Stomach (tissue), 9 donors: Measurements from ENCODE around the gene TRAM2. TPM values are rescaled to one million over a fixed set of nuclear protein-coding genes. Genes with fewer than 3 reads are reported as not detected.

Source experiments
- DNase-seq, 2 donors: peaks; one replicate each; pipeline versions ENCODE4 v3.0.0 to v3.0.0-alpha.2; 2013 to 2019
- H3K27ac ChIP-seq, 5 donors: fragments of 200-600 bp in 4 of 5; sonication (generic) in 4 of 5; one replicate each; pipeline ENCODE4 v1.5.1; 2013 to 2019; ENCODE audit warnings: mild to moderate bottlenecking in 1 of 5, moderate library complexity in 1 of 5
- H3K27me3 ChIP-seq, 3 donors: fragments of 200-600 bp; sonication (generic); one replicate each; pipeline ENCODE4 v1.5.1; 2017 to 2019; ENCODE audit warnings: mixed run types in 1 of 3
- H3K36me3 ChIP-seq, 4 donors: fragments of 200-600 bp; sonication (generic); 1 replicate in 3 of 4; 2 replicates in 1 of 4; pipeline ENCODE4 v1.5.1; 2016 to 2019
- H3K4me1 ChIP-seq, 4 donors: fragments of 200-600 bp; sonication (generic); one replicate each; pipeline ENCODE4 v1.5.1; 2016 to 2019
- H3K4me3 ChIP-seq, 4 donors: fragments of 200-600 bp; sonication (generic) in 3 of 4; one replicate each; pipeline ENCODE4 v1.5.1; 2016 to 2019; ENCODE audit warnings: mild to moderate bottlenecking in 1 of 4
- H3K9me3 ChIP-seq, 4 donors: fragments of 200-600 bp; sonication (generic); one replicate each; pipeline ENCODE4 v1.5.1; 2016 to 2019
- CTCF ChIP-seq, 7 experiments: fragments of 450-650 bp in 4 of 7; fragments of 200-600 bp in 3 of 7; sonication (generic) in 3 of 7; IDR thresholded peaks; one replicate each; pipeline ENCODE4 v1.5.1; 2016 to 2019; ENCODE audit warnings: antibody characterized with exemption in 7 of 7, control low read depth in 2 of 7, mild to moderate bottlenecking in 1 of 7
- EP300 ChIP-seq: sonication (generic); formaldehyde crosslinking; IDR thresholded peaks from one replicate; pipeline ENCODE4 v1.6.1; 2017; ENCODE audit warnings: antibody characterized with exemption
- POLR2A ChIP-seq, 4 donors: fragments of 450-650 bp; IDR thresholded peaks; one replicate each; pipeline ENCODE4 v1.6.1; 2016; ENCODE audit warnings: antibody characterized with exemption in 4 of 4, control low read depth in 2 of 4, mild to moderate bottlenecking in 1 of 4, moderate library complexity in 1 of 4
- POLR2AphosphoS5 ChIP-seq, 3 donors: sonication (generic); formaldehyde crosslinking; IDR thresholded peaks; one replicate each; pipeline ENCODE4 v1.6.1; 2016; ENCODE audit warnings: antibody characterized with exemption in 3 of 3
- WGBS, 5 donors: extraction: QIAGEN DNeasy Blood & Tissue Kit in 3 of 5; methylation state at CpG; one replicate each; pipeline versions ENCODE4 v1.1.5 to v1.1.7; 2013 to 2018; 5-methylcytosine and 5-hydroxymethylcytosine counted together
- intact Hi-C: fragments of 100-400 bp; cut with DNase I; formaldehyde crosslinking; loops from one replicate; pipeline ENCODE4 v1.15.1; 2023; ENCODE audit warnings: low total_unique reads
- polyA plus RNA-seq, 3 donors: library from polyadenylated mRNA; stranded (reverse); fragments of 200-250 nt; gene quantifications; one replicate each; pipeline ENCODE4 v1.2.3, GENCODE V29; 2013
- total RNA-seq, 5 donors: library from RNA; depleted of rRNA; stranded (reverse); fragments of >200 nt; gene quantifications; one replicate each; pipeline versions ENCODE4 v1.1.0 to v1.2.3, GENCODE V29; 2014 to 2016
- donor health status: healthy with polysubstance abuse.
- donor health status: Bipolar disorder and iron deficiency.
- donor health status: healthy.

Gene TRAM2
- total and polyA plus RNA-seq, 8 donors: 1.4 to 14.1 (median 4.3) TPM

- Histone ChIP-seq H3K36me3 (no peaks in the 10 kb centered on the region), H3K4me1 (peaks cover 31 to 85% (median 53%) of the 10 kb centered on the region in 4 donors), H3K27ac (peak overlapping the region in 1 of 5 donors; percentile 6), H3K4me3 (no peak overlapping the region), H3K27me3 (no peaks in the 10 kb centered on the region), H3K9me3 (no peaks in the 10 kb centered on the region)
- intact Hi-C loops: no loop called here
- 89 to 98% (median 94%) methylated on average over 6 of the region's 6 CpGs for WGBS, 5 donors
- no peak for DNase-seq
- TF ChIP-seq POLR2AphosphoS5 (IDR thresholded peaks at IDR 0.05) (no peak), CTCF (IDR thresholded peaks at IDR 0.05) (no peak), POLR2A (IDR thresholded peaks at IDR 0.05) (no peak), EP300 (no peak)
Measured at GRCh38 chr6:52554684-52555280, 22.1 kb downstream of the TRAM2 start.

- Histone ChIP-seq H3K27me3 (no peaks in the 10 kb centered on the region), H3K9me3 (no peaks in the 10 kb centered on the region), H3K4me1 (peaks cover 32 to 89% (median 59%) of the 10 kb centered on the region in 4 donors), H3K36me3 (no peaks in the 10 kb centered on the region), H3K4me3 (no peak overlapping the region), H3K27ac (no peak overlapping the region)
- DNase-seq: no peak
- no peak for TF ChIP-seq POLR2A (IDR thresholded peaks at IDR 0.05)
- no peak for TF ChIP-seq EP300
- no peak for TF ChIP-seq POLR2AphosphoS5 (IDR thresholded peaks at IDR 0.05)
- no peak for TF ChIP-seq CTCF (IDR thresholded peaks at IDR 0.05)
- 73 to 89% (median 83%) methylated on average over 2 of the region's 2 CpGs for WGBS, 5 donors
- intact Hi-C loops: no loop called here
Measured at GRCh38 chr6:52553719-52554118, 23.1 kb downstream of the TRAM2 start.

- peak overlapping the region in 1 of 5 donors; percentile 72 for H3K27ac ChIP-seq
- H3K4me3 ChIP-seq: no peak overlapping the region
- intact Hi-C loops: no loop called here
- H3K9me3 ChIP-seq: no peaks in the 10 kb centered on the region
- WGBS, 5 donors: 94 to 100% (median 100%) methylated on average over 1 of the region's 1 CpG
- DNase-seq: no peak
- H3K4me1 ChIP-seq: peaks cover 32 to 89% (median 62%) of the 10 kb centered on the region in 4 donors
- H3K27me3 ChIP-seq: no peaks in the 10 kb centered on the region
- TF ChIP-seq POLR2A (IDR thresholded peaks at IDR 0.05) (no peak), EP300 (no peak), CTCF (IDR thresholded peaks at IDR 0.05) (no peak), POLR2AphosphoS5 (IDR thresholded peaks at IDR 0.05) (no peak)
- H3K36me3 ChIP-seq: no peaks in the 10 kb centered on the region
Measured at GRCh38 chr6:52553158-52553557, 23.7 kb downstream of the TRAM2 start.

- H3K36me3 ChIP-seq: no peaks in the 10 kb centered on the region
- peak in 1 of 2 donors; percentile 49 for DNase-seq
- no peaks in the 10 kb centered on the region for H3K27me3 ChIP-seq
- 21 to 39% (median 27%) methylated on average over 6 of the region's 6 CpGs for WGBS, 5 donors
- H3K27ac ChIP-seq: peak overlapping the region; percentile 51 to 81 (median 72)
- H3K4me3 ChIP-seq: peak overlapping the region; percentile 2 to 16 (median 13)
- H3K4me1 ChIP-seq: peaks cover 36 to 89% (median 64%) of the 10 kb centered on the region in 4 donors
- no peak for TF ChIP-seq EP300
- TF ChIP-seq POLR2AphosphoS5 (IDR thresholded peaks at IDR 0.05): no peak
- TF ChIP-seq CTCF (IDR thresholded peaks at IDR 0.05): no peak
- TF ChIP-seq POLR2A (IDR thresholded peaks at IDR 0.05): no peak
- intact Hi-C loops: no loop called here
- no peaks in the 10 kb centered on the region for H3K9me3 ChIP-seq
Measured at GRCh38 chr6:52552278-52552643, 24.6 kb downstream of the TRAM2 start.
